Measurements from ENCODE around the gene ITPR1. TPM values are rescaled to one million over a fixed set of nuclear protein-coding genes. Genes with fewer than 3 reads are reported as not detected.

ITPR1 gene
- total RNA-seq, 1 donor from 2014 or later, result 11.2 TPM

DNA sequence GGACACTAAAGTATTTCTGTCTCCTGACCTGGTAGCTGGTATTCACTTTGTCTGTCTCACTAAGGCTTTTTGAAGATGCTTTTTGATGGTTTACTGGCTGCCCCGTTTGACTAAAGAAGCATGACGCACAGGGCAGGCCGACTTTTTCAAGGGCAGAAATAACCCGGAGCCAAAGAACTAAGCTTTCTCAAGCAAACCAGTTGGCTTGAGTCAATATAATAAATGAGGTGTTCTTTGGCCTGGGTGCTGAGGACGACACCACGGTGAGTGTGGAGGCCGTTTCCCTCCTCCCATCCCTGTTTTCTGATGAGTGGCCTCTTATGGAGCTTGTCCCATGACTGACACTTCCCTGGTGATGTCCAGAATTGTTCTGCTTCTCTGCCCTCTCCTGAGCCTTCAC is 220.9 kb downstream of the ITPR1 start:
- H3K9me3 Mint-ChIP-seq (ENCODE audit: low read depth), result no peaks in the 10 kb centered on the region
- H3K27me3 Mint-ChIP-seq, result peaks cover 36% of the 10 kb centered on the region

DNA sequence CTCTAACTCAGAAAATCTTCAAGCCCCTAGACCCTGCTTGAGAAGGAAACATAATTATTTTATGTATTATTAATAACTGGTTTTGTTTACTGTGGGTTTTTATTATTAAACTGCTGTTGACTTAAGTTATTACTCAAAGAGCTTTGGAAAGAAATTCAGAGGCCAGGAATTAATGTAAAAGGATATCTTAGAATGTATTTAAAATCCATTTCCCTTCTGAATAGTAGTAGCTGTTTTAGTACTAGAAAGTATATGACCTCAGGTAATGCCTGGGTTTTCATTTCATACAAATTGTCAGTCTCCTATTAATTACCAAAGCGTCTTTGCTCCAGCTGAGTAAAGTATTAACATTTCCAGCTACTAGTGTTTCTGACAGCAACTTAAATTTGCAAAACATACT is 223.1 kb downstream of the ITPR1 start:
- Mint-ChIP-seq H3K9me3 (ENCODE audit: low read depth) (no peaks in the 10 kb centered on the region), H3K27ac (no peak overlapping the region), H3K27me3 (peaks cover 43% of the 10 kb centered on the region), H3K4me3 (ENCODE audit: low read depth) (no peak overlapping the region), H3K4me1 (ENCODE audit: low read depth) (peaks cover 10% of the 10 kb centered on the region), H3K36me3 (ENCODE audit: insufficient read depth) (no peaks in the 10 kb centered on the region)
- no peak for DNase-seq (ENCODE audit: low spot score, unreplicated experiment)
- TF ChIP-seq CTCF (IDR thresholded peaks at IDR 0.05; ENCODE audit: unreplicated experiment), result no peak

More for the DNA sequence above, 220.9 kb downstream of the ITPR1 start:
- TF ChIP-seq CTCF (IDR thresholded peaks at IDR 0.05; ENCODE audit: unreplicated experiment), result no peak
- no peaks in the 10 kb centered on the region for H3K36me3 Mint-ChIP-seq (ENCODE audit: insufficient read depth)
- no peak overlapping the region for H3K27ac Mint-ChIP-seq
- no peak overlapping the region for H3K4me3 Mint-ChIP-seq (ENCODE audit: low read depth)
- DNase-seq (ENCODE audit: low spot score, unreplicated experiment), result no peak
- H3K4me1 Mint-ChIP-seq (ENCODE audit: low read depth), result peaks cover 7% of the 10 kb centered on the region

DNA sequence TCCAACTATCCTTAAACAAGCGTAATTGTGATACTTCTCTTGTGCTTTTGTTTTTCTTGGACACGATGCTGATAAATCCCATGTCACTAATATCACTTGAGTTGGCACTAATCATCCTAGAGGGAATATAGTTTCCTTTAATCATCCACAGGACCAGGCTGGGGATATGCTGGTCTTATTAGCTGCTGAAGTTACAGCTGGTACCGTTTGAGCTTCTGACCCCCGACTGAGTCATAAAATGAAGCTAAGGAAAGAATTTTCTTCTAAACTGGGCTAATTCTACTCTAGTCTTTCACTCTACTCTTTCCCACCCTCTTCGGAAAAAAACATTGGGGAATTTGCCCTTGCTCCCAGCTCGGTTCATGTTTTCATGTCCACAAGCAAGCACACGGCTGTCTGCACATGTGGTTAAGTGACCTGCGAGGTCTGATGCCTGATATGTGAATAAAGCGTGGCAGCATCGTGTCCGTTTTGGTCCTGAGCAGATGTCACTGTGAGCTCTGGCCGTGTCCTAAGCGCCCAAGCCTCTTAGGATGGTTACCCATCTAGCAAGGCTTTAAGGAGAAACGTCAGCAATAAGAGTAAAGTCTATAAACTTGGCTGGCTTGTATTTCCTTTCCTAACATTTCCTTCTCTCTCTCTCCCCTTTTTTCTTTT is 223.7 kb downstream of the ITPR1 start:
- Mint-ChIP-seq H3K4me1 (ENCODE audit: low read depth) (peaks cover 10% of the 10 kb centered on the region), H3K9me3 (ENCODE audit: low read depth) (no peaks in the 10 kb centered on the region), H3K4me3 (ENCODE audit: low read depth) (no peak overlapping the region), H3K27me3 (peaks cover 43% of the 10 kb centered on the region), H3K27ac (no peak overlapping the region), H3K36me3 (ENCODE audit: insufficient read depth) (no peaks in the 10 kb centered on the region)
- no peak for DNase-seq (ENCODE audit: low spot score, unreplicated experiment)
- no peak for TF ChIP-seq CTCF (IDR thresholded peaks at IDR 0.05; ENCODE audit: unreplicated experiment)

DNA sequence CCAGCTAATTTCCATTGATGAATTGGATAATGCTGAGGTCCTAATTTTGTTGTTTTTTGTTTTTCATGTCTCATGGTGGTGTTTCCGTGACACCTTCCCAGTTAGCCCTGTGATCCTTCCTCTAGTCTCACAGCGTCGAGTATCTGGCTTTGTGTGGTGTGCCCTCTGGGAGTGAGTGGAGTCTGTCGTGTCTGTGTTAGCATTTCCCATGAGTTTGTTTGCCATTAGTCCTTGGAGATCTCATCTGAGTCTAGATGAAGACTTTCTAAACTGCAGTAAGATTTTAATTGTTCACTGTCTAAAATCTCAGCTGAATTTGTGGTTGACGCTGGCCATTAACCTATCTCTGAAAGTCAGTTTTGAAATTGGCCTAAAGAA is 224.2 kb downstream of the ITPR1 start:
- peaks cover 39% of the 10 kb centered on the region for H3K27me3 Mint-ChIP-seq
- no peaks in the 10 kb centered on the region for H3K36me3 Mint-ChIP-seq (ENCODE audit: insufficient read depth)
- no peak overlapping the region for H3K4me3 Mint-ChIP-seq (ENCODE audit: low read depth)
- H3K27ac Mint-ChIP-seq, result no peak overlapping the region
- no peak for TF ChIP-seq CTCF (IDR thresholded peaks at IDR 0.05; ENCODE audit: unreplicated experiment)
- no peaks in the 10 kb centered on the region for H3K9me3 Mint-ChIP-seq (ENCODE audit: low read depth)
- no peak for DNase-seq (ENCODE audit: low spot score, unreplicated experiment)
- H3K4me1 Mint-ChIP-seq (ENCODE audit: low read depth), result peaks cover 10% of the 10 kb centered on the region

- Mint-ChIP-seq H3K4me3 (ENCODE audit: low read depth) (no peak overlapping the region), H3K9me3 (ENCODE audit: low read depth) (no peaks in the 10 kb centered on the region), H3K36me3 (ENCODE audit: insufficient read depth) (no peaks in the 10 kb centered on the region)
Observed at GRCh38 chr3:4718179-4718736, 225.1 kb downstream of the ITPR1 start.

More at GRCh38 chr3:4718179-4718736, 225.1 kb downstream of the ITPR1 start:
- no peak for TF ChIP-seq CTCF (IDR thresholded peaks at IDR 0.05; ENCODE audit: unreplicated experiment)
- peaks cover 38% of the 10 kb centered on the region for H3K27me3 Mint-ChIP-seq
- DNase-seq (ENCODE audit: low spot score, unreplicated experiment), result no peak
- no peak overlapping the region for H3K27ac Mint-ChIP-seq
- H3K4me1 Mint-ChIP-seq (ENCODE audit: low read depth), result peaks cover 10% of the 10 kb centered on the region
